ENCODE measurements around the gene OPN1SW. TPM values are rescaled to one million over a fixed set of nuclear protein-coding genes. Genes with fewer than 3 reads are reported as not detected.

OPN1SW gene, protein sequence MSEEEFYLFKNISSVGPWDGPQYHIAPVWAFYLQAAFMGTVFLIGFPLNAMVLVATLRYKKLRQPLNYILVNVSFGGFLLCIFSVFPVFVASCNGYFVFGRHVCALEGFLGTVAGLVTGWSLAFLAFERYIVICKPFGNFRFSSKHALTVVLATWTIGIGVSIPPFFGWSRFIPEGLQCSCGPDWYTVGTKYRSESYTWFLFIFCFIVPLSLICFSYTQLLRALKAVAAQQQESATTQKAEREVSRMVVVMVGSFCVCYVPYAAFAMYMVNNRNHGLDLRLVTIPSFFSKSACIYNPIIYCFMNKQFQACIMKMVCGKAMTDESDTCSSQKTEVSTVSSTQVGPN
- total RNA-seq (under 1 TPM in 1 of 2 donors, not detected in 1; 0.28 TPM), polyA plus RNA-seq (ENCODE audit: insufficient read length in 2 of 2) (1 to 10 TPM; 2.0 to 2.3 TPM)
- long read RNA-seq, donor 1, result 0 reads
- long read RNA-seq, donor 2, result 0 reads
- long read RNA-seq, donor 3, result 0 reads
- long read RNA-seq, donor 4, result 0 reads

DNA sequence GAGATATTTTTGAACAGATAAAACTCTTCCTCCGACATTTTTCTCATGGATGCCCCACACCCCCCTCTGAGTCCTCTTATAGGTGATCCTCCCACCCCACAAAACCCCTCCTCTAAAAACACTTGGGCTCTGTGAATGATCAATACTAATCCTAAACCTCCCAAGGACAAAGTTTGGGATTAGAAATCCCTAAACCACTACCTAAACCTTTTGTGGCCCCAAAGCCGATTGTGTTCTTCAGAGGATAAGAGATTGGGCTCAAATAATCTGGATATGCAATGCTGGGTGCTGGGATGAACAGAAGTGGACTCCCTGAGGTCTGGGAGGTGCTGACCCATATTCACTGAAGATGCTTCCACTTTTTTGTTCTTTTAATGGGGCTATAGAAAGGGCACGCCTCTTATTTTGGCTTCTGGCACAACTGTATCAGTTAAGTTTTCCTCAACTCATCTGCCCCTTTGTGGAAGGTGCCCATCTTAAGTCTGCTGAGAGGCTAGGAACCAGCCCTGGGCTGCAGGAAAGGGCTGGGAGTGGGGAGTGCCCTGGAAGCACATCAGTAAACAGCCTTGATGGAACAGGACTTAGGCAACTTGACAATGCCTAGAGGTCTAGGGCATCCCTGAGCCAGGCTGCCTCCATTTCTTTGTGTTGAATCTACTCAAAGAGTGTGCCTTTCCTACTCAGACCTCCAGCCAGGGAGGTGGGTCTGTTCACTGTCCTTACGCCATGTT, at the start of gene OPN1SW:
TSS of gene OPN1SW (minus strand) at position 51 of the 731 bp plus-strand sequence. CDS start at position 38, 13 bp downstream.
- no peak within 1 kb of the TSS for H3K4me3 ChIP-seq (ENCODE audit: low read depth, low read length)
- H3K27ac ChIP-seq (ENCODE audit: low read depth, low read length), result no peak within 1 kb of the TSS
- DNase-seq (ENCODE audit: low read depth in 4 of 6, low spot score in 6 of 6), result no peak
- 97% methylated on average over 3 of the region's 4 CpGs for WGBS (ENCODE audit: insufficient coverage)
- no peaks in the 10 kb centered on the region for H3K9me3 ChIP-seq (ENCODE audit: control insufficient read depth, insufficient read depth, low read length)
- H3K4me1 ChIP-seq (ENCODE audit: control insufficient read depth, insufficient read depth, low read length), result no peaks in the 10 kb centered on the region
- peaks cover 8% of the 10 kb centered on the region for H3K36me3 ChIP-seq (ENCODE audit: control insufficient read depth, insufficient read depth, low read length)
- H3K27me3 ChIP-seq (ENCODE audit: control insufficient read depth, insufficient read depth, low read length), result no peaks in the 10 kb centered on the region

DNA sequence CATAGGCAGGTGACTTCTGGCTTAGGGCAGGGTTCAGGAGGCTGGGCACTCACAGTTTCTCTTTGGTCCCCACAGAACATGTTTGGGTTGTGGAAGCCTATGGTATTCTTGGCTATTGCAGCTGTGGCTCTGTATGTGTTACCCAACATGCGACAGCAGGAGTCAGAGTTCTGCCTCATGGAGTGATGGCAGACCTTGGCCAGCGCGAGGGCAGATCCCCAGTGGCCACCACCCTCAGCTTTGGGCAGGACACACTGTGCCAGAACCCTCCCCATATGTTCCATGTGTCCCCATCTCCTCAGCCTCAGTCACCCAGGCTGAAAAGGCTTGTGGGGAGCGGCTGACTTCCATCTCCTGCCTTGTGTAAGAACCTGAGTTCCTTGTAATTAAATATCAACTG, 46.1 kb upstream of the OPN1SW start:
- H3K27ac ChIP-seq (ENCODE audit: low read depth, low read length), result no peak overlapping the region
- no peaks in the 10 kb centered on the region for H3K27me3 ChIP-seq (ENCODE audit: control insufficient read depth, insufficient read depth, low read length)
- no peaks in the 10 kb centered on the region for H3K9me3 ChIP-seq (ENCODE audit: control insufficient read depth, insufficient read depth, low read length)
- peaks cover 14% of the 10 kb centered on the region for H3K36me3 ChIP-seq (ENCODE audit: control insufficient read depth, insufficient read depth, low read length)
- no peak overlapping the region for H3K4me3 ChIP-seq (ENCODE audit: low read depth, low read length)
- no peaks in the 10 kb centered on the region for H3K4me1 ChIP-seq (ENCODE audit: control insufficient read depth, insufficient read depth, low read length)
- 100% methylated on average over 1 of the region's 4 CpGs for WGBS (ENCODE audit: insufficient coverage)
- DNase-seq (ENCODE audit: low read depth in 4 of 6, low spot score in 6 of 6), result no peak

DNA sequence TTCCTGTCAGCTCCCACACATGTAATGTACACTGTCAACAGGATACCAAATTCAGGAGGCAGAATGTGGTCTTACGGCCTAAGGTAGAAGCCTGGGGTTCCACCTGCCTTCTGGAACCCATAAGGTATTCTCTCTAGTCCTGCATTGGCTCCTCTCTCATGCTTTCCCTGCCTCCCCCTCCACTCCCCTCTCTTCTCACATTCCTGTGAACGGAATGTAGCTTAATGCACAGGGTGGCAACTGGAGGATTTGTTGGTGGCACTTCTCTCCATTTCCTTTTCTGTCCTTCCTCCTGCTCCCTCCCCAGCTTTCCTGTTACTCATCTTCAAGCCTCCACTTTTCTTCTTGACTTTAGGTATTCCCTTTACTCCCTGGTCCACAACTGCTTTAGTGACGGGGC, 43.1 kb upstream of the OPN1SW start:
- Histone ChIP-seq H3K9me3 (ENCODE audit: control insufficient read depth, insufficient read depth, low read length) (no peaks in the 10 kb centered on the region), H3K4me1 (ENCODE audit: control insufficient read depth, insufficient read depth, low read length) (peaks cover 13% of the 10 kb centered on the region), H3K4me3 (ENCODE audit: low read depth, low read length) (no peak overlapping the region), H3K36me3 (ENCODE audit: control insufficient read depth, insufficient read depth, low read length) (peaks cover 23% of the 10 kb centered on the region), H3K27me3 (ENCODE audit: control insufficient read depth, insufficient read depth, low read length) (no peaks in the 10 kb centered on the region), H3K27ac (ENCODE audit: low read depth, low read length) (no peak overlapping the region)
- 87% methylated on average over 3 of the region's 3 CpGs for WGBS (ENCODE audit: insufficient coverage)
- no peak for DNase-seq (ENCODE audit: low read depth in 4 of 6, low spot score in 6 of 6)

DNA sequence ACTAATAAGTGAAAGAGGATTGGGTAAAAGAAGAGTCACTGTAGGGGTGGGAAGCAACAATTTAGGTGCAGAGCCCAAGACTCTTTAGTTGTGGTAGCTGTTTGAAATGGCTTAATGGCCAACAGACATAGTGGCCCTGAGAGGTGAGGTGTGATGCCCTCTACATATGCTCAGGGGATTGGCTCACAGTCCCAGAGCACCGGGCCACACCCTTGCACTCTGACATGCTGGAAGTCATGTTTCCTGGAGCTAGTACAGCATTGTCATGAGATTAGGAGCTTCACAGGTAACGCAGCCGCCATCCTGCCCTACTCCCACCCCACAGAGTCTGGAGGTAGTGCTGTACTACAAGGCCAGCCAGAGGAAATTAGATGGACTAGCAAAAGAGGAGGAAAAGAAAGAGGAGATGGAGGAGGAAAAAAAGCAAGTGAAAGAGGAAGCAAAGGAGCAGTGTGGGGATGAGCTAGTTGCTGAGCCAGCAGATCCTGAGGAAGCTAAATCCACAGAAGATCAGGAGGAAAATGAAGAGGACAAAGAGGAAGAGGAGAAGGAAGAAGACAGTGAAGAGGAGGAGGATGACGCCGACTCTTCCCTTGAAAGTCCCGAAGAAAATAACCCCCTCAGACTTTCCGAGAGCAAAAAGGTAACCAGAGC, 39.8 kb upstream of the OPN1SW start:
- Histone ChIP-seq H3K36me3 (ENCODE audit: control insufficient read depth, insufficient read depth, low read length) (peaks cover 35% of the 10 kb centered on the region), H3K9me3 (ENCODE audit: control insufficient read depth, insufficient read depth, low read length) (no peaks in the 10 kb centered on the region), H3K27ac (ENCODE audit: low read depth, low read length) (no peak overlapping the region), H3K27me3 (ENCODE audit: control insufficient read depth, insufficient read depth, low read length) (no peaks in the 10 kb centered on the region), H3K4me1 (ENCODE audit: control insufficient read depth, insufficient read depth, low read length) (peaks cover 25% of the 10 kb centered on the region), H3K4me3 (ENCODE audit: low read depth, low read length) (no peak overlapping the region)
- DNase-seq (ENCODE audit: low read depth in 4 of 6, low spot score in 6 of 6), result no peak
- WGBS (ENCODE audit: insufficient coverage), result 86% methylated on average over 1 of the region's 7 CpGs

DNA sequence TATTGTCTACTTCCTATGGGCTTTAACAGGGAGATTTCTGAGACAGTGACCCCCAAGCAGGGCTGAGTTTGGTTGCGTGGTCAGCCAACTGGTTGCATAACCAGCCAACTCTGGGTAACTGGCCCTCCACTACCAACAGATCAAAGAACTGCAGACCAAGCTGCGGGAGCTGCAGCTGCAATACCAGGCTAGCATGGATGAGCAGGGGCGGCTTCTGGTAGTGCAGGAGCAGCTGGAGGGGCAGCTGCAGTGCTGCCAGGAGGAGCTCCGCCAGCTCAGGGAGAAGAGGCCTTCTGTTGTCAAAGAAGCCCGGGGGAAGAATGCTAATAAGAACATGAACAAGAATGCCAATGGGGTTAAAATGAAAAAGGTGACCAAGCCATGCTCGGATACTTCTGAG, 38.9 kb upstream of the OPN1SW start:
- H3K27me3 ChIP-seq (ENCODE audit: control insufficient read depth, insufficient read depth, low read length), result no peaks in the 10 kb centered on the region
- no peak overlapping the region for H3K4me3 ChIP-seq (ENCODE audit: low read depth, low read length)
- no peak overlapping the region for H3K27ac ChIP-seq (ENCODE audit: low read depth, low read length)
- no peaks in the 10 kb centered on the region for H3K9me3 ChIP-seq (ENCODE audit: control insufficient read depth, insufficient read depth, low read length)
- H3K4me1 ChIP-seq (ENCODE audit: control insufficient read depth, insufficient read depth, low read length), result peaks cover 25% of the 10 kb centered on the region
- H3K36me3 ChIP-seq (ENCODE audit: control insufficient read depth, insufficient read depth, low read length), result peaks cover 41% of the 10 kb centered on the region
- peak in 2 of 6 donors; percentile 64 to 67 for DNase-seq (ENCODE audit: low read depth in 4 of 6, low spot score in 6 of 6)
- 43% methylated on average over 6 of the region's 6 CpGs for WGBS (ENCODE audit: insufficient coverage)

DNA sequence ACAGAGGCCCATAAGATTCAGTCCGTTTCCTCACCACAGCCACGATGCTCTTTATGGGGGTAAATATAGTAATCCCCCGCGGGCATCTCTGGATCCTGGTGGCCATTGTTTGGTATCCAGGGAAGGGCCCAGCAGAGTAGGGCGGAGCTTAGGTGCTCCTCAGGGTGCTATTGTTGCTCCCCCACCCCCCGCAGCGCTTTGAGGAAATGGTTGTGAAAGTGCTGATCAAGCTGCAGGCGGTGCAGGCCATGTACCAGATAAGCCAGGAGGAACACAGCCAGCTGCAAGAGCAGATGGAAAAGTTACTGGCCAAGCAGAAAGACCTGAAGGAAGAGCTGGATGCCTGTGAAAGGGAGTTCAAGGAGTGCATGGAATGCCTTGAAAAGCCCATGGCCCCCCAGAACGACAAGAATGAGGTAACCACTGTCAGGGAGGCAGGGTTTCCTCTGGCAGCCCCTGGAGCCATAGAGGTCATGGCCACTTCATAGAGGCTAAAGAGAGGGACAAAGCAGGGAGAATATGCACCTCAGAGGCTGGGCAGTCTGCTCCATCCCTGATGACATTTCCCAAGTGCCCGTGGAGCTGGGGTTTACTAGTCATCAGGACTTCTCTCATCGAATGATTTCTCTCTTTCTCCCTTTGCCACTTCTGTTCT, 37.0 kb upstream of the OPN1SW start:
- peak in 1 of 6 donors; percentile 52 for DNase-seq (ENCODE audit: low read depth in 4 of 6, low spot score in 6 of 6)
- Histone ChIP-seq H3K9me3 (ENCODE audit: control insufficient read depth, insufficient read depth, low read length) (no peaks in the 10 kb centered on the region), H3K4me1 (ENCODE audit: control insufficient read depth, insufficient read depth, low read length) (peaks cover 25% of the 10 kb centered on the region), H3K36me3 (ENCODE audit: control insufficient read depth, insufficient read depth, low read length) (peaks cover 43% of the 10 kb centered on the region), H3K4me3 (ENCODE audit: low read depth, low read length) (no peak overlapping the region), H3K27me3 (ENCODE audit: control insufficient read depth, insufficient read depth, low read length) (no peaks in the 10 kb centered on the region), H3K27ac (ENCODE audit: low read depth, low read length) (no peak overlapping the region)
- 42% methylated on average over 11 of the region's 11 CpGs for WGBS (ENCODE audit: insufficient coverage)

DNA sequence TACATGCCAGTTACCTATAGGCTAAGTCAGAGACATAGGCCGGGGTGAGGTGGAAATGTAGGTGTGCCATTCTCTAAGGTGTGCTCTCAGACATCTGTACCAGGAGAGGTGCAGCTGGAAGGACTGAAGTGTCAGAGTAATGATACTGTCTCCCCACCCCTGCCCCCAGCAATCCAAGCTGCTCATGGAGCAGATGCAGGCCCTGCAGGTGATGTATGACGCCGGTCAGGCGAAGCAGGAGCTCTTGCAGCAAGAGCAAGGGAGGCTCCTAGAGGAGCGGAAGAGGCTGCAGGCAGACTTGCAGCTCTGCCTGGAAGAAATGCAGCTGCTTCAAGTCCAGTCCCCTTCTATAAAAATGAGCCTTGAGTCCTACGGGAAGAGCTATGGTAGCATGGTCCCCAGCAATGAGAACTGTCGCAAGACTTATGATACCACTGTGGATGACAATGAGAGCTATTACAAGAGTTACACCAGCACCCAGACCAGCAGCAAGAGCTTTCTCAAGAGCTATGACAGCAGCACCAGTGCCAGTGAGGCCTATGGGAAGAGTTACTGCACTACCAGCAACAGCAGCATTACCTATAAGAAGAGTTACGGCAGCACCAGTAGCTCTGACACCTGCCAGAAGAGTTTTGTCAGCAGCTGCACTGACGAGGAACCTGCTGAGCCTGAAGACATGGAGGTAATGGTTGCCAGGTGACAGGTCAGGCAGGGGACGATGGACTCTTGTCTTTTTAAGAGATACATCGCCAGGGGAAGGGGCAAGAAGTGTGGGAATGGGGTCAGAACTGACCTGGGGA, 36.2 kb upstream of the OPN1SW start:
- Histone ChIP-seq H3K27ac (ENCODE audit: low read depth, low read length) (no peak overlapping the region), H3K9me3 (ENCODE audit: control insufficient read depth, insufficient read depth, low read length) (no peaks in the 10 kb centered on the region), H3K4me1 (ENCODE audit: control insufficient read depth, insufficient read depth, low read length) (peaks cover 25% of the 10 kb centered on the region), H3K4me3 (ENCODE audit: low read depth, low read length) (no peak overlapping the region), H3K36me3 (ENCODE audit: control insufficient read depth, insufficient read depth, low read length) (peaks cover 49% of the 10 kb centered on the region), H3K27me3 (ENCODE audit: control insufficient read depth, insufficient read depth, low read length) (no peaks in the 10 kb centered on the region)
- WGBS (ENCODE audit: insufficient coverage), result 81% methylated on average over 10 of the region's 11 CpGs
- no peak for DNase-seq (ENCODE audit: low read depth in 4 of 6, low spot score in 6 of 6)

DNA sequence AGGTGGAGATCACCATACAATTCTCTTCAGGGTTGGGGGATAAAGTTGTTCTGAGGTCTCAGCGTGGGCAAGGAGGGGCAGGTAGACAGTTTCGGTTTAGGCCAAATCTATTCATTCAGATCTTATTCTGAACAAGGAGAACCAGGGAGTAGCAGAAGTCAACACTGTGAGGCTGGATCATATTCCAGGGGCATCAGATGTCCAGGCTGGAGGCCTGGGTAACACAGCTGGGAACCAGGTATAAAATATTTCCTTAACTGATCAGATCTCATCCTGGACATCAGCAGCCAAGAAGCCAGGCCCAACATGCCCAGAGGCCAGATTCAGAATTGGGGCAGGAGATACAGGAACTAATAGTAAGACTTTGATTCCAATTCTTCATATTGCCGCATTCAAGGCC, 35.4 kb upstream of the OPN1SW start:
- WGBS (ENCODE audit: insufficient coverage), result 96% methylated on average over 3 of the region's 3 CpGs
- peaks cover 57% of the 10 kb centered on the region for H3K36me3 ChIP-seq (ENCODE audit: control insufficient read depth, insufficient read depth, low read length)
- H3K4me3 ChIP-seq (ENCODE audit: low read depth, low read length), result no peak overlapping the region
- DNase-seq (ENCODE audit: low read depth in 4 of 6, low spot score in 6 of 6), result no peak
- H3K27me3 ChIP-seq (ENCODE audit: control insufficient read depth, insufficient read depth, low read length), result no peaks in the 10 kb centered on the region
- H3K27ac ChIP-seq (ENCODE audit: low read depth, low read length), result no peak overlapping the region
- no peaks in the 10 kb centered on the region for H3K9me3 ChIP-seq (ENCODE audit: control insufficient read depth, insufficient read depth, low read length)
- peaks cover 25% of the 10 kb centered on the region for H3K4me1 ChIP-seq (ENCODE audit: control insufficient read depth, insufficient read depth, low read length)

Data from spinal cord (tissue), 10 donors.